Esophagus squamous epithelium (tissue), 5 donors: ENCODE results near the gene ELFN2. TPM values are rescaled to one million over a fixed set of nuclear protein-coding genes. Genes with fewer than 3 reads are reported as not detected.

Experiments used
- DNase-seq: peaks from one replicate; lab custom pipeline; 2025; lab: John Stamatoyannopoulos, UW
- H3K27ac ChIP-seq, 4 donors: fragments of 200-600 bp; sonication (generic); one replicate each; pipeline ENCODE4 v1.5.1; 2016 to 2019; ENCODE audit warnings: mild to moderate bottlenecking in 1 of 4
- H3K27me3 ChIP-seq, 4 donors: fragments of 200-600 bp; sonication (generic); 1 replicate in 3 of 4; 2 replicates in 1 of 4; pipeline versions ENCODE4 v1.5.1 to v1.6.0; 2017 to 2021; ENCODE audit warnings: antibody characterized with exemption in 1 of 4
- H3K36me3 ChIP-seq, 3 donors: fragments of 200-600 bp; sonication (generic); one replicate each; pipeline ENCODE4 v1.5.1; 2016 to 2019
- H3K4me1 ChIP-seq, 3 donors: fragments of 200-600 bp; sonication (generic); one replicate each; pipeline ENCODE4 v1.5.1; 2017 to 2019
- H3K4me3 ChIP-seq, 4 donors: fragments of 200-600 bp; sonication (generic); 1 replicate in 3 of 4; 2 replicates in 1 of 4; pipeline ENCODE4 v1.5.1; 2016 to 2019; ENCODE audit warnings: mild to moderate bottlenecking in 2 of 4, moderate library complexity in 1 of 4
- H3K9me3 ChIP-seq, 3 donors: fragments of 200-600 bp; sonication (generic); one replicate each; pipeline ENCODE4 v1.5.1; 2016 to 2019
- POLR2A ChIP-seq, 4 donors: fragments of 450-650 bp; IDR thresholded peaks; one replicate each; pipeline ENCODE4 v1.6.1; 2017; ENCODE audit warnings: antibody characterized with exemption in 4 of 4, mild to moderate bottlenecking in 4 of 4, moderate library complexity in 3 of 4
- WGBS, 2 donors: methylation state at CpG; one replicate each; pipeline ENCODE4 v1.1.5; 2018; 5-methylcytosine and 5-hydroxymethylcytosine counted together
- intact Hi-C: fragments of 100-400 bp; cut with DNase I; formaldehyde crosslinking; loops from one replicate; pipeline ENCODE4 v1.15.0; 2022
- total RNA-seq, 4 donors: library from RNA; depleted of rRNA; stranded (reverse); fragments of >200 nt; gene quantifications; one replicate each; pipeline ENCODE4 v1.1.0, GENCODE V29; 2016
- TF ChIP-seq, protein P1 (sequence below), 6 experiments: fragments of 450-650 bp in 4 of 6; fragments of 200-600 bp in 2 of 6; sonication (generic) in 2 of 6; IDR thresholded peaks; one replicate each; pipeline ENCODE4 v1.5.1; 2016 to 2019; ENCODE audit warnings: antibody characterized with exemption in 6 of 6, mild to moderate bottlenecking in 4 of 6, moderate library complexity in 4 of 6
- donor health status: DM: yes; HTN: yes; CAD: no.

The ELFN2 gene
- total RNA-seq, 4 donors from 2014 or later = not detected

- H3K36me3 ChIP-seq = no peaks in the 10 kb centered on the region
- H3K27ac ChIP-seq = no peak overlapping the region
- intact Hi-C loops = no loop called here
- no peak overlapping the region for H3K4me3 ChIP-seq
- peaks cover 0 to 57% (median 0%) of the 10 kb centered on the region in 4 donors for H3K27me3 ChIP-seq
- H3K9me3 ChIP-seq = no peaks in the 10 kb centered on the region
- no peak for DNase-seq
- no peak for TF ChIP-seq POLR2A (IDR thresholded peaks at IDR 0.05)
- TF ChIP-seq, protein P1, sequence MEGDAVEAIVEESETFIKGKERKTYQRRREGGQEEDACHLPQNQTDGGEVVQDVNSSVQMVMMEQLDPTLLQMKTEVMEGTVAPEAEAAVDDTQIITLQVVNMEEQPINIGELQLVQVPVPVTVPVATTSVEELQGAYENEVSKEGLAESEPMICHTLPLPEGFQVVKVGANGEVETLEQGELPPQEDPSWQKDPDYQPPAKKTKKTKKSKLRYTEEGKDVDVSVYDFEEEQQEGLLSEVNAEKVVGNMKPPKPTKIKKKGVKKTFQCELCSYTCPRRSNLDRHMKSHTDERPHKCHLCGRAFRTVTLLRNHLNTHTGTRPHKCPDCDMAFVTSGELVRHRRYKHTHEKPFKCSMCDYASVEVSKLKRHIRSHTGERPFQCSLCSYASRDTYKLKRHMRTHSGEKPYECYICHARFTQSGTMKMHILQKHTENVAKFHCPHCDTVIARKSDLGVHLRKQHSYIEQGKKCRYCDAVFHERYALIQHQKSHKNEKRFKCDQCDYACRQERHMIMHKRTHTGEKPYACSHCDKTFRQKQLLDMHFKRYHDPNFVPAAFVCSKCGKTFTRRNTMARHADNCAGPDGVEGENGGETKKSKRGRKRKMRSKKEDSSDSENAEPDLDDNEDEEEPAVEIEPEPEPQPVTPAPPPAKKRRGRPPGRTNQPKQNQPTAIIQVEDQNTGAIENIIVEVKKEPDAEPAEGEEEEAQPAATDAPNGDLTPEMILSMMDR (IDR thresholded peaks at IDR 0.05) = no peak
- no peaks in the 10 kb centered on the region for H3K4me1 ChIP-seq
- 68 to 83% methylated on average over 4 to 7 of the region's 7 CpGs for WGBS, 2 donors
Measured at GRCh38 chr22:37391702-37392101, 35.6 kb downstream of the ELFN2 start.

DNA sequence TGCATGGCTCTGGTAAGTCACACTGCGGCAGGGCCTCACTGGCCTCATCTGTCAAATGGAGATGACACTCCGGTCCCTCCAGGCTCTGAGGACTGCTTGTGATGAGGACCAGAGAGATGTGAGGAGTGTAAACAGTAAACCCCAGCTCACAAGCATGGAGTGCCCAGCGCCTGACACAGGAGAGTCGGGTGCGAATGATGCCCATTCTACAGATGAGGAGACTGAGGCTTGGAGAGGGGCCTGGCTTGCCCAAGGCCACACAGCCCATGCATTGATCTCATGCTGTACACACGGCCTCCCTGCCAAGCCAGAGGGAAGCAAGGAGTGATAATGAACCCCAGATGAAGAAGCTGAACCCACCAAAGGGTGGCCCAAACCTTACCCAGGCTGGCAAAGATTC, 37.2 kb downstream of the ELFN2 start:
- H3K9me3 ChIP-seq = no peaks in the 10 kb centered on the region
- H3K27me3 ChIP-seq = peaks cover 0 to 55% (median 0%) of the 10 kb centered on the region in 4 donors
- no peak overlapping the region for H3K4me3 ChIP-seq
- WGBS, 2 donors = 75 to 84% methylated on average over 3 to 5 of the region's 6 CpGs
- intact Hi-C loops = no loop called here
- TF ChIP-seq, protein P1 (IDR thresholded peaks at IDR 0.05) = no peak
- TF ChIP-seq POLR2A (IDR thresholded peaks at IDR 0.05) = no peak
- H3K4me1 ChIP-seq = no peaks in the 10 kb centered on the region
- H3K36me3 ChIP-seq = no peaks in the 10 kb centered on the region
- no peak for DNase-seq
- no peak overlapping the region for H3K27ac ChIP-seq

DNA sequence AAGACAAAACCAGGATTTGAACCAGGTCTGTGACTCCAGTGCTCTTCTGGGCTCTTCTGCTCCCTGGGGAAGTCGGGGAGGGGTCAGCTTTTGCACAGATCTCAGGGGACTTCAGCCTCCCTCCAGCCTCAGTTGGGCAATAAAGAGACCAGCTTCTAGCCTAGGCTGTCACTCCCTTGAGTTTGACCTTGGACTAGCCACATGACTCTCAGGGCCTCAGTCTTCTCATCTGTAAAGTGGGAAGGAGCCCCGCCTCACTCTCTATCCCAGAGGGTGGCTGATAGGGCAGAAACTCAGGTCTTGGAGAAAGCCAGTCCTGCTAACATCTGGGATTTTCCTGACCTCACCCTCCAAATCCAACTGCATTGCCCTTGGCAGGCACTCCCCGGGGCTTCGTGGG, 38.7 kb downstream of the ELFN2 start:
- Histone ChIP-seq H3K27me3 (peaks cover 0 to 56% (median 0%) of the 10 kb centered on the region in 4 donors), H3K27ac (no peak overlapping the region), H3K4me3 (no peak overlapping the region), H3K36me3 (no peaks in the 10 kb centered on the region), H3K9me3 (no peaks in the 10 kb centered on the region), H3K4me1 (no peaks in the 10 kb centered on the region)
- no peak for DNase-seq
- intact Hi-C loops = no loop called here
- TF ChIP-seq POLR2A (IDR thresholded peaks at IDR 0.05) = no peak
- TF ChIP-seq, protein P1 (IDR thresholded peaks at IDR 0.05) = no peak
- 80% methylated on average over 1 of the region's 4 CpGs; no CpG with 5 or more reads in 1 of the 2 donors for WGBS, 2 donors

GRCh38 chr22:37387793-37388192, 39.5 kb downstream of the ELFN2 start:
- intact Hi-C loops = no loop called here

DNA sequence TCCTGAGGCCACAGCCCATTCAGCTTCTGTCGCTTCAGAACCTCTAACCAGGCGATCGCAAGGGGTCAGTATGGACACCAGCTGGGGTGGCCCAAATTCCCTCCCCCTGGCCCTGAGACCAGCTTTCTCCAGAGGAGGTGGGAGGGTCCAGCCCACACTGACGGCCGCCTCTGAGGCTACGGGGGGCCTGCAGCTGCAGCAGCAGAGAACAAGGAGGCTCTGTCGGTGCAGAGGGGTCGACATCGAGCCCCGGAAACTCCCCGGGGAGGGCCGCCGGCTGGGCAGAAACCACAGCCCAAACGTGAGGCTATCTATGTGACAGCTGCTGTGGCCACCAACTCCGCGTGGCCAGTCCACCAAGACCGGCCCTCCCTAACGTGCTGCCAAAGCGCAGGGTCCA, 40.8 kb downstream of the ELFN2 start:
- Histone ChIP-seq H3K27me3 (peaks cover 0 to 74% (median 0%) of the 10 kb centered on the region in 4 donors), H3K27ac (no peak overlapping the region), H3K36me3 (no peaks in the 10 kb centered on the region), H3K9me3 (no peaks in the 10 kb centered on the region), H3K4me3 (no peak overlapping the region), H3K4me1 (no peaks in the 10 kb centered on the region)
- intact Hi-C loops = no loop called here
- 30% methylated on average over 6 of the region's 19 CpGs; no CpG with 5 or more reads in 1 of the 2 donors for WGBS, 2 donors
- DNase-seq = no peak
- TF ChIP-seq POLR2A (IDR thresholded peaks at IDR 0.05) = no peak

More at GRCh38 chr22:37387793-37388192, 39.5 kb downstream of the ELFN2 start:
- Histone ChIP-seq H3K9me3 (no peaks in the 10 kb centered on the region), H3K27me3 (peaks cover 0 to 63% (median 0%) of the 10 kb centered on the region in 4 donors), H3K4me3 (no peak overlapping the region), H3K27ac (no peak overlapping the region), H3K4me1 (no peaks in the 10 kb centered on the region), H3K36me3 (no peaks in the 10 kb centered on the region)
- TF ChIP-seq, protein P1 (IDR thresholded peaks at IDR 0.05) = no peak
- TF ChIP-seq POLR2A (IDR thresholded peaks at IDR 0.05) = no peak
- DNase-seq = no peak
- 30 to 57% methylated on average over 10 of the region's 10 CpGs for WGBS, 2 donors

DNA sequence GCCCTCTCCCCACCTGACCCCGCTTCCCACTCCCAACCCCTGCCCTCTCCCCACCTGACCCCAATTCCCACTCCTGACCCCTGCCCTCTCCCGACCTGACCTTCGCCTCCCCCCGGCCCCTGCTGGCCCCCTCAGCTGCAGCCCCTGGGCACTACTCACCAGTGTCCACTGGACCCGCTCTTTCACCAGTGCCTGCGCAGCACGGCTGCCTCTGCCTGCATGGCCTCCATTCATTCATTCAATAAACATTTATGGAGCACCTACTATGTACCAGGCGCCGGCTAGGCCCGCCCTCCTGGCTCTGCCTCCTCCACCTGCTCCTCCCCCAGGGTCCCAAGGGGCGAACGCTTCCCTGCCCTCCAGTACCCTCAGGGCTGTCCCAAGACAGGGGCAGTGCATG, 42.6 kb downstream of the ELFN2 start:
- no peak for DNase-seq
- intact Hi-C loops = no loop called here
- no peak for TF ChIP-seq POLR2A (IDR thresholded peaks at IDR 0.05)
- TF ChIP-seq, protein P1 (IDR thresholded peaks at IDR 0.05) = no peak
- H3K9me3 ChIP-seq = no peaks in the 10 kb centered on the region
- H3K27ac ChIP-seq = no peak overlapping the region
- H3K4me1 ChIP-seq = no peaks in the 10 kb centered on the region
- WGBS, 2 donors = 77 to 100% methylated on average over 1 to 3 of the region's 12 CpGs
- H3K27me3 ChIP-seq = peaks cover 0 to 92% (median 0%) of the 10 kb centered on the region in 4 donors
- no peaks in the 10 kb centered on the region for H3K36me3 ChIP-seq
- H3K4me3 ChIP-seq = no peak overlapping the region
